Measurements from ENCODE around the gene IRX2.

The IRX2 gene

GRCh38 chr5:2700876-2701275 is 50.6 kb downstream of the IRX2 start:
- POLR2A ChIA-PET = no interaction called here

GRCh38 chr5:2699686-2700085 is 51.8 kb downstream of the IRX2 start:
- POLR2A ChIA-PET = no interaction called here
- no peak for DNase-seq (ENCODE audit: extremely low spot score)
- no peak for TF ChIP-seq CTCF (IDR thresholded peaks at IDR 0.05; ENCODE audit: control extremely low read depth, extremely low read depth, low read depth, missing control alignments)
- CTCF ChIA-PET = no interaction called here

More at GRCh38 chr5:2700876-2701275, 50.6 kb downstream of the IRX2 start:
- DNase-seq (ENCODE audit: extremely low spot score) = no peak
- no peak for TF ChIP-seq CTCF (IDR thresholded peaks at IDR 0.05; ENCODE audit: control extremely low read depth, extremely low read depth, low read depth, missing control alignments)
- CTCF ChIA-PET = no interaction called here

GRCh38 chr5:2699231-2699630 is 52.2 kb downstream of the IRX2 start:
- ChIA-PET POLR2A (no interaction called here), CTCF (no interaction called here)
- TF ChIP-seq CTCF (IDR thresholded peaks at IDR 0.05; ENCODE audit: control extremely low read depth, extremely low read depth, low read depth, missing control alignments) = no peak
- DNase-seq (ENCODE audit: extremely low spot score) = no peak

GRCh38 chr5:2698581-2698980 is 52.9 kb downstream of the IRX2 start:
- TF ChIP-seq CTCF (IDR thresholded peaks at IDR 0.05; ENCODE audit: control extremely low read depth, extremely low read depth, low read depth, missing control alignments) = no peak
- DNase-seq (ENCODE audit: extremely low spot score) = no peak
- ChIA-PET POLR2A (no interaction called here), CTCF (no interaction called here)

GRCh38 chr5:2697446-2698200 is 53.9 kb downstream of the IRX2 start:
- DNase-seq (ENCODE audit: extremely low spot score) = no peak
- POLR2A ChIA-PET = no interaction called here
- CTCF ChIA-PET = no interaction called here
- no peak for TF ChIP-seq CTCF (IDR thresholded peaks at IDR 0.05; ENCODE audit: control extremely low read depth, extremely low read depth, low read depth, missing control alignments)

- ChIA-PET CTCF (no interaction called here), POLR2A (no interaction called here)
- no peak for DNase-seq (ENCODE audit: extremely low spot score)
- TF ChIP-seq CTCF (IDR thresholded peaks at IDR 0.05; ENCODE audit: control extremely low read depth, extremely low read depth, low read depth, missing control alignments) = no peak
Measured at GRCh38 chr5:2697041-2697440, 54.4 kb downstream of the IRX2 start.
